DND-41 (cell line): ENCODE data around the gene ATP6V0B.

ENCODE experiments used
- EZH2 ChIP-seq: IDR thresholded peaks from 3 replicates; pipeline ENCODE4 v1.6.1; 2012; ENCODE audit warnings: borderline replicate concordance, low read depth, mild to moderate bottlenecking, moderate library complexity, low read length, inconsistent platforms; ENCODE audit not compliant: severe bottlenecking
- TF ChIP-seq, protein P1 (sequence below): IDR thresholded peaks from 2 replicates; pipeline ENCODE4 v1.5.1; 2012; ENCODE audit warnings: borderline replicate concordance, low read length, moderate library complexity, mild to moderate bottlenecking; ENCODE audit not compliant: poor library complexity, severe bottlenecking; ENCODE audit errors: extremely low read depth

- TF ChIP-seq, protein P1, sequence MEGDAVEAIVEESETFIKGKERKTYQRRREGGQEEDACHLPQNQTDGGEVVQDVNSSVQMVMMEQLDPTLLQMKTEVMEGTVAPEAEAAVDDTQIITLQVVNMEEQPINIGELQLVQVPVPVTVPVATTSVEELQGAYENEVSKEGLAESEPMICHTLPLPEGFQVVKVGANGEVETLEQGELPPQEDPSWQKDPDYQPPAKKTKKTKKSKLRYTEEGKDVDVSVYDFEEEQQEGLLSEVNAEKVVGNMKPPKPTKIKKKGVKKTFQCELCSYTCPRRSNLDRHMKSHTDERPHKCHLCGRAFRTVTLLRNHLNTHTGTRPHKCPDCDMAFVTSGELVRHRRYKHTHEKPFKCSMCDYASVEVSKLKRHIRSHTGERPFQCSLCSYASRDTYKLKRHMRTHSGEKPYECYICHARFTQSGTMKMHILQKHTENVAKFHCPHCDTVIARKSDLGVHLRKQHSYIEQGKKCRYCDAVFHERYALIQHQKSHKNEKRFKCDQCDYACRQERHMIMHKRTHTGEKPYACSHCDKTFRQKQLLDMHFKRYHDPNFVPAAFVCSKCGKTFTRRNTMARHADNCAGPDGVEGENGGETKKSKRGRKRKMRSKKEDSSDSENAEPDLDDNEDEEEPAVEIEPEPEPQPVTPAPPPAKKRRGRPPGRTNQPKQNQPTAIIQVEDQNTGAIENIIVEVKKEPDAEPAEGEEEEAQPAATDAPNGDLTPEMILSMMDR = no peak
- no peak for TF ChIP-seq EZH2
Measured at GRCh38 chr1:43985984-43986595, 11.3 kb downstream of the ATP6V0B start.
